Naive thymus-derived CD4-positive, alpha-beta T cell (primary cell): Measurements from ENCODE around the gene RADIL. TPM values are rescaled to one million over a fixed set of nuclear protein-coding genes. Genes with fewer than 3 reads are reported as not detected.
A peak's percentile ranks its signal among the peaks of the same experiment; 100 is the strongest.

Experiments used
- ATAC-seq: fragments of 150-1000 bp; cut with Tn5 transposase; 2 replicates; pipeline ENCODE4 v1.10.0; 2021; ENCODE audit warnings: mild to moderate bottlenecking, moderate library complexity
- CTCF ChIA-PET: fragments of 350-600 bp; sonication (Branson Sonifier 250); formaldehyde crosslinking; loops from one replicate; lab custom pipeline; 2021; ENCODE audit warnings: antibody characterized with exemption; lab: Charles Lee
- POLR2A ChIA-PET: fragments of 350-600 bp; sonication (Branson Sonifier 250); formaldehyde crosslinking; loops from one replicate; lab custom pipeline; 2021; ENCODE audit warnings: antibody characterized with exemption, inconsistent platforms; lab: Charles Lee
- DNase-seq, 9 donors: peaks; one replicate each; pipeline versions ENCODE4 v3.0.0 to v3.0.0-alpha.2; 2020 to 2022; ENCODE audit warnings: mixed read lengths in 1 of 9
- H3K27ac ChIP-seq: one replicate; pipeline ENCODE4 v1.7.0; 2013; ENCODE audit warnings: mild to moderate bottlenecking, low read depth, low read length, moderate library complexity
- H3K27me3 ChIP-seq, 2 donors: one replicate each; pipeline ENCODE4 v1.7.0; 2013; ENCODE audit warnings: low read length in 2 of 2, mild to moderate bottlenecking in 2 of 2, moderate library complexity in 2 of 2; ENCODE audit not compliant: control insufficient read depth in 2 of 2, insufficient read depth in 2 of 2
- H3K36me3 ChIP-seq, 3 experiments: 1 replicate in 2 of 3; 2 replicates in 1 of 3; pipeline ENCODE4 v1.7.0; 2013; ENCODE audit warnings: low read length in 3 of 3, mild to moderate bottlenecking in 3 of 3, moderate library complexity in 1 of 3; ENCODE audit not compliant: insufficient read depth in 3 of 3, control insufficient read depth in 2 of 3
- H3K4me1 ChIP-seq, 2 donors: one replicate each; pipeline ENCODE4 v1.7.0; 2013; ENCODE audit warnings: low read length in 2 of 2, mild to moderate bottlenecking in 2 of 2, moderate library complexity in 1 of 2; ENCODE audit not compliant: control insufficient read depth in 2 of 2, insufficient read depth in 2 of 2
- H3K4me3 ChIP-seq: 2 replicates; pipeline ENCODE4 v1.7.0; 2013; ENCODE audit warnings: mild to moderate bottlenecking, low read length
- H3K9me3 ChIP-seq, 3 experiments: 1 replicate in 2 of 3; 2 replicates in 1 of 3; pipeline ENCODE4 v1.7.0; 2013; ENCODE audit warnings: low read length in 3 of 3; ENCODE audit not compliant: control insufficient read depth in 2 of 3
- H3K27ac Mint-ChIP-seq, 9 donors: one replicate each; pipeline ENCODE4 v1.8.0; 2020 to 2022; ENCODE audit warnings: mixed read lengths in 9 of 9, mild to moderate bottlenecking in 8 of 9, moderate library complexity in 5 of 9, inconsistent platforms in 2 of 9
- H3K27me3 Mint-ChIP-seq, 5 donors: one replicate each; pipeline ENCODE4 v1.8.0; 2021 to 2022; ENCODE audit warnings: mixed read lengths in 5 of 5, mild to moderate bottlenecking in 1 of 5
- H3K36me3 Mint-ChIP-seq, 5 donors: one replicate each; pipeline ENCODE4 v1.8.0; 2020 to 2022; ENCODE audit warnings: mixed read lengths in 5 of 5, mild to moderate bottlenecking in 3 of 5, inconsistent platforms in 1 of 5
- H3K4me1 Mint-ChIP-seq, 7 donors: one replicate each; pipeline ENCODE4 v1.8.0; 2020 to 2022; ENCODE audit warnings: mixed read lengths in 7 of 7, mild to moderate bottlenecking in 3 of 7, inconsistent platforms in 1 of 7
- H3K4me3 Mint-ChIP-seq, 10 donors: one replicate each; pipeline ENCODE4 v1.8.0; 2020 to 2022; ENCODE audit warnings: mild to moderate bottlenecking in 10 of 10, mixed read lengths in 10 of 10, moderate library complexity in 6 of 10, inconsistent platforms in 2 of 10
- H3K9me3 Mint-ChIP-seq, 11 donors: one replicate each; pipeline ENCODE4 v1.8.0; 2020 to 2022; ENCODE audit warnings: mixed read lengths in 11 of 11, mild to moderate bottlenecking in 4 of 11, inconsistent platforms in 1 of 11, moderate library complexity in 1 of 11
- intact Hi-C, 2 donors: fragments of 100-400 bp; cut with micrococcal nuclease; formaldehyde crosslinking; loops; one replicate each; pipeline ENCODE4 v1.15.1; 2023
- polyA plus RNA-seq, 2 donors: library from polyadenylated mRNA; unstranded; fragments of 300-500 nt; fragmentation: Illumina TruSeq; gene quantifications; one replicate each; pipeline ENCODE4 v1.2.3, GENCODE V29; 2021
- total RNA-seq, 6 experiments: library from RNA in 5 of 6; stranded (reverse) in 5 of 6; gene quantifications; 1 replicate in 5 of 6; 2 replicates in 1 of 6; pipeline ENCODE4 v1.2.3 and lab custom pipeline; 2021 to 2026

The RADIL gene
- total and polyA plus RNA-seq, 7 experiments from 2014 or later: 0.04 to 0.12 (median 0.08) TPM; not detected in 4

GRCh38 chr7:4815121-4815520 lies 68.4 kb downstream of the RADIL start:
- POLR2A ChIA-PET: no interaction called here
- H3K4me1 ChIP-seq: no peaks in the 10 kb centered on the region
- CTCF ChIA-PET: interaction anchor here (0.6 kb wide), 1 partner anchor 741 kb away, joined by 3 read pairs; no protein-coding TSS in a partner anchor
- intact Hi-C loops: no loop called here
- H3K27me3 ChIP-seq: no peaks in the 10 kb centered on the region
- peaks cover 14 to 30% (median 18%) of the 10 kb centered on the region in 5 donors for H3K27me3 Mint-ChIP-seq
- no peak overlapping the region for H3K4me3 Mint-ChIP-seq
- ATAC-seq (no peak), DNase-seq (no peak)
- H3K27ac ChIP-seq: no peak overlapping the region
- H3K36me3 Mint-ChIP-seq: peaks cover 0 to 4% (median 0%) of the 10 kb centered on the region in 5 donors
- H3K36me3 ChIP-seq: no peaks in the 10 kb centered on the region
- peaks cover 0 to 5% (median 0%) of the 10 kb centered on the region in 11 donors for H3K9me3 Mint-ChIP-seq
- H3K4me3 ChIP-seq: no peak overlapping the region
- H3K4me1 Mint-ChIP-seq: peaks cover 0 to 9% (median 3%) of the 10 kb centered on the region in 7 donors
- no peak overlapping the region for H3K27ac Mint-ChIP-seq
- no peaks in the 10 kb centered on the region for H3K9me3 ChIP-seq

DNA sequence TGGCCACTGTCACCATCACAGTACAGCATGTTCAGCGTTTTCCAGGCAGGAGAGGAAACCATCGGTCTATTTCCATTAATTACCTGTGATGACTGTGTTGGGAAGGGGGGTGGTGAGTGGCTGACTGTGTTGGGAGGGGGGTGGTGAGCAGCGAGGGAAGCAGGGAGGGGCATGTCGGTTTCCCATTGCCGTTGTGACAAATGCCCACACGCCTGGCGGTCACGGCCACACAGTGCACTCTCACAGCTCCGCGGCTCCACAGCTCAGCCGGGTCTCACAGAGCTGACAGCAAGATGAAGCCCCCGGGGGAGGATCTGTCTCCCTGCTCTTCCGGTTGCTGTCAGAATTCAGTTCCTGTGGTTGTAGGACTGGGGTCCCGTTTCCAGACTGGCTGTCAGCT lies 69.1 kb downstream of the RADIL start:
- intact Hi-C loops: no loop called here
- Mint-ChIP-seq H3K27me3 (peaks cover 14 to 24% (median 20%) of the 10 kb centered on the region in 5 donors), H3K36me3 (peaks cover 0 to 4% (median 0%) of the 10 kb centered on the region in 5 donors), H3K27ac (no peak overlapping the region), H3K9me3 (peaks cover 0 to 5% (median 0%) of the 10 kb centered on the region in 11 donors), H3K4me1 (peaks cover 0 to 10% (median 4%) of the 10 kb centered on the region in 7 donors), H3K4me3 (no peak overlapping the region)
- no peaks in the 10 kb centered on the region for H3K9me3 ChIP-seq
- ChIA-PET CTCF (interaction anchor here (0.6 kb wide), 1 partner anchor 741 kb away, joined by 3 read pairs; no protein-coding TSS in a partner anchor), POLR2A (no interaction called here)
- peaks cover 2 to 5% of the 10 kb centered on the region in 2 donors for H3K4me1 ChIP-seq
- no peaks in the 10 kb centered on the region for H3K36me3 ChIP-seq
- no peak overlapping the region for H3K27ac ChIP-seq
- DNase-seq (no peak), ATAC-seq (no peak)
- no peaks in the 10 kb centered on the region for H3K27me3 ChIP-seq
- no peak overlapping the region for H3K4me3 ChIP-seq

DNA sequence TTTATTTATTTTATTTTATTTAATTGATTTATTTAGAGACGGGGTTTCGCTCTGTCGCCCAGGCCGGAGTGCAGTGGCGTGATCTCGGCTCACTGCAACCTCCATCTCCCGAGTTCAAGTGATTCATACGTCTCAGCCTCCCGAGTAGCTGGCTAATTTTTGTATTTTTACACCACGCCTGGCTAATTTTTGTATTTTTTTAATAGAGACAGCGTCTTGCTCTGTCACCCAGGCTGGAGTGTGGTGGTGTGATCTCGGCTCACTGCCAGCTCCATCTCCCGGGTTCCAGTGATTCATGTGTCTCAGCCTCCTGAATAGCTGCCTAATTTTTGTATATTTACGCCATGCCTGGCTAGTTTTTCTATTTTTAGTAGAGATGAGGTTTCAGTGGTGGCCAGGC lies 73.8 kb downstream of the RADIL start:
- H3K4me3 Mint-ChIP-seq: peak overlapping the region in 9 of 10 donors; percentile 25 to 88 (median 85)
- Histone ChIP-seq H3K9me3 (no peaks in the 10 kb centered on the region), H3K27ac (no peak overlapping the region), H3K4me3 (no peak overlapping the region), H3K27me3 (no peaks in the 10 kb centered on the region), H3K36me3 (no peaks in the 10 kb centered on the region), H3K4me1 (peaks cover 2 to 5% of the 10 kb centered on the region in 2 donors)
- DNase-seq (no peak), ATAC-seq (no peak)
- CTCF ChIA-PET: interaction anchor here (0.6 kb wide), 1 partner anchor 168 kb away, joined by 3 read pairs; no protein-coding TSS in a partner anchor
- peaks cover 11 to 48% (median 17%) of the 10 kb centered on the region in 5 donors for H3K27me3 Mint-ChIP-seq
- intact Hi-C loops: no loop called here
- H3K27ac Mint-ChIP-seq: peak overlapping the region in 1 of 9 donors; percentile 67
- peaks cover 0 to 5% (median 0%) of the 10 kb centered on the region in 11 donors for H3K9me3 Mint-ChIP-seq
- peaks cover 3 to 16% (median 7%) of the 10 kb centered on the region in 7 donors for H3K4me1 Mint-ChIP-seq
- POLR2A ChIA-PET: interaction anchor here (1.2 kb wide), 1 partner anchor 34 kb away, joined by 3 read pairs; the partner anchor contains the start of gene AP5Z1
- peaks cover 0 to 4% (median 0%) of the 10 kb centered on the region in 5 donors for H3K36me3 Mint-ChIP-seq

DNA sequence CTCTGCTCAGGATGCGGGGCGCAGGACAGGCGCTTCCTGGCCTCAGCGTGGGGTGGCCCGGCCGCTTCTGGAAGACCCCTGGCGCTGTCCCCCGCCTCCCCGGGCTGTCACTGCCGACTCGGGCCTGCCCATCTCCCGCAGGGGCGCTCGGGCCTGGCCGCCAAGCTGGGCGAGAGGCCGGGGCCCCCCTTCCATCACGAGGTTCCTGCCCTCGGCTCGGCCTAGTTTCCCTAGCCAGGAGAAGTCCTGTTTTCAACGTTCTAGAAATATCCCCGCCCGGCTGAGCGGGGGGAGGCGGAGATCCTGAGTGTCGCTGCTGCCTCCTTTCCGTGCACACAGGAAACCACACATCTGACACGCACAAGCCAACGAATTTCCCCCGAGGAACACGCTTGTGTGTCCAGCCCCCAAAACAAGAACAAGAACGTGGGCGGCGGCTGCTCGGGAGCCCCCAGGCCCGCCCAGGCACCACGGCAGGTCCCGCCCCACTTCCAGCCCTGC lies 74.4 kb downstream of the RADIL start:
- ChIA-PET POLR2A (interaction anchor here (1.2 kb wide), 1 partner anchor 34 kb away, joined by 3 read pairs; the partner anchor contains the start of gene AP5Z1), CTCF (no interaction called here)
- Histone ChIP-seq H3K9me3 (no peaks in the 10 kb centered on the region), H3K4me1 (peaks cover 2 to 5% of the 10 kb centered on the region in 2 donors), H3K27me3 (no peaks in the 10 kb centered on the region), H3K4me3 (peak overlapping the region; percentile 46), H3K27ac (no peak overlapping the region), H3K36me3 (no peaks in the 10 kb centered on the region)
- H3K27ac Mint-ChIP-seq: peak overlapping the region in 4 of 9 donors; percentile 13 to 67 (median 42)
- peak; percentile 54 for ATAC-seq
- peak in 7 of 9 donors; percentile 33 to 55 (median 42) for DNase-seq
- peaks cover 6 to 48% (median 12%) of the 10 kb centered on the region in 5 donors for H3K27me3 Mint-ChIP-seq
- peaks cover 0 to 4% (median 0%) of the 10 kb centered on the region in 5 donors for H3K36me3 Mint-ChIP-seq
- H3K4me3 Mint-ChIP-seq: peak overlapping the region; percentile 77 to 88 (median 85)
- peaks cover 2 to 15% (median 6%) of the 10 kb centered on the region in 7 donors for H3K4me1 Mint-ChIP-seq
- peaks cover 0 to 5% (median 0%) of the 10 kb centered on the region in 11 donors for H3K9me3 Mint-ChIP-seq
- intact Hi-C loops: no loop called here

- Mint-ChIP-seq H3K27ac (peak overlapping the region in 3 of 9 donors; percentile 14 to 28 (median 16)), H3K4me1 (peaks cover 0 to 15% (median 6%) of the 10 kb centered on the region in 7 donors), H3K27me3 (peaks cover 5 to 45% (median 10%) of the 10 kb centered on the region in 5 donors), H3K36me3 (peaks cover 0 to 4% (median 0%) of the 10 kb centered on the region in 5 donors), H3K4me3 (peak overlapping the region in 6 of 10 donors; percentile 4 to 88 (median 41)), H3K9me3 (peaks cover 0 to 4% (median 0%) of the 10 kb centered on the region in 11 donors)
- intact Hi-C loops: no loop called here
- ATAC-seq (no peak), DNase-seq (no peak)
- Histone ChIP-seq H3K36me3 (no peaks in the 10 kb centered on the region), H3K27me3 (no peaks in the 10 kb centered on the region), H3K4me3 (no peak overlapping the region), H3K9me3 (no peaks in the 10 kb centered on the region), H3K4me1 (peaks cover 2 to 5% of the 10 kb centered on the region in 2 donors), H3K27ac (no peak overlapping the region)
- ChIA-PET POLR2A (no interaction called here), CTCF (interaction anchor here (0.7 to 0.9 kb wide), 2 partner anchors 277 to 1492 kb away, joined by 3 read pairs; no protein-coding TSS in a partner anchor)
Observed at GRCh38 chr7:4808565-4808964, 75.0 kb downstream of the RADIL start.

- Mint-ChIP-seq H3K4me3 (peak overlapping the region in 3 of 10 donors; percentile 4 to 88 (median 47)), H3K36me3 (peaks cover 0 to 4% (median 0%) of the 10 kb centered on the region in 5 donors), H3K27ac (peak overlapping the region in 3 of 9 donors; percentile 14 to 36 (median 28)), H3K27me3 (peaks cover 2 to 40% (median 5%) of the 10 kb centered on the region in 5 donors), H3K4me1 (peaks cover 0 to 15% (median 6%) of the 10 kb centered on the region in 7 donors), H3K9me3 (peaks cover 0 to 2% (median 0%) of the 10 kb centered on the region in 11 donors)
- ChIA-PET CTCF (interaction anchor here (0.7 to 0.9 kb wide), 2 partner anchors 277 to 1491 kb away, joined by 3 read pairs; no protein-coding TSS in a partner anchor), POLR2A (no interaction called here)
- H3K36me3 ChIP-seq: no peaks in the 10 kb centered on the region
- no peaks in the 10 kb centered on the region for H3K9me3 ChIP-seq
- intact Hi-C loops: no loop called here
- DNase-seq (no peak), ATAC-seq (no peak)
- no peaks in the 10 kb centered on the region for H3K27me3 ChIP-seq
- H3K4me1 ChIP-seq: peaks cover 2 to 5% of the 10 kb centered on the region in 2 donors
- H3K27ac ChIP-seq: no peak overlapping the region
- H3K4me3 ChIP-seq: no peak overlapping the region
Observed at GRCh38 chr7:4808026-4808425, 75.5 kb downstream of the RADIL start.
